ENCODE measurements around the gene SGSM2.

SGSM2 gene

GRCh38 chr17:2368359-2368758 lies 31.1 kb downstream of the SGSM2 start:
- no peak for DNase-seq (ENCODE audit: low spot score)

- no peak for DNase-seq (ENCODE audit: low spot score)
Measured at GRCh38 chr17:2369039-2369438, 31.7 kb downstream of the SGSM2 start.

DNA sequence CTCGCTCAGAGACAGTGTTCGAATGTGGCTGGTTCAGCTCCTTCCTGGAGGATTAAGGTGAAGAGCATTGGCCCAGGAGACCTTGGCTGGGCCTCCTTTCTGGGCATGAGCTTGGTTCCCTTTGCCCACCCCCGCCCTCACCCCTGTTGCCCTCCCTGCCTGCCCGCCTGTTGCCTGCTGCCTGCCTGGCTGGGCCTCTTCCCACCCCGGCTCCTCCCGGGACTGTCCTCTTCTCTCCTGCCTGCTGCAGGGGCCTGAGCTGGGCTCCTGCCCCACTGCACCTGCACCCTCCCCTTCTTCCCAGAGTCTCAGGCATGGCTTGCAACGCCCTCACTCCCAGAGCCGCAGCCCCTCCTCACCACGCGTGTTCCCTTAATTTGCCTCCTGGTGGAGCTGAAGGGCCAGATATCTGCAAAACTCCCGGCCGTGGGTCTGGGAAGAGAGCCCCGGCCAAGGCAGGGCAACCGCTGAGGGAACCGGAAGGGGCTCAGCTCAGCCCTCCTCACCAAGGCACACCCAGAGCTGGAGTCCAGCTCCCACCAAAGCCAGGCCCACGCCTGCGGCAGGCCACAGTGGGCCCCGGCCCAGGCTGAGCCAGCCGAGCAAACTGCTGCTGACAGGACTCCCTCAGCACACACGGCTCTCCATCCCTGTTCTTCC lies 32.4 kb downstream of the SGSM2 start:
- DNase-seq (ENCODE audit: low spot score): no peak

DNA sequence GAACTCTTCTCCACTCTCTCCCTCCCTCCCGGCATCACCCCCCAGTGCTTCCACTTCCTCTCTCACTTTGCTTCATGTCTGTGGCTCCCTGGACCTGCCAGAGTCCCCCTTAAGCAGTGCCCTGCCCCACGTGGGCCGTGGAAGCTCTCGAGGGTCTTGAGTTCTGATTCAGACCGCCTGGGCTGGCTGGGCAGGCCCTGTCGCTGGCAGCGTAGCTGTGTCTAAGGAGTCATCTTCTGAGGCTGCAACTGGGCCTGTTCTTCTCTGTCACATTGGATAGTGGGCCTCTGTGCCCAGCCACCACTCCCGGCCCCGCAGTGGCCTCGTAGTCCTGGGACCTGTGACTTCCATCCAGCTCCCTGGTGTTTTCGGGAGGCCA lies 32.9 kb downstream of the SGSM2 start:
- no peak for DNase-seq (ENCODE audit: low spot score)

GRCh38 chr17:2371183-2372130 lies 34.2 kb downstream of the SGSM2 start:
- DNase-seq (ENCODE audit: low spot score): no peak

DNA sequence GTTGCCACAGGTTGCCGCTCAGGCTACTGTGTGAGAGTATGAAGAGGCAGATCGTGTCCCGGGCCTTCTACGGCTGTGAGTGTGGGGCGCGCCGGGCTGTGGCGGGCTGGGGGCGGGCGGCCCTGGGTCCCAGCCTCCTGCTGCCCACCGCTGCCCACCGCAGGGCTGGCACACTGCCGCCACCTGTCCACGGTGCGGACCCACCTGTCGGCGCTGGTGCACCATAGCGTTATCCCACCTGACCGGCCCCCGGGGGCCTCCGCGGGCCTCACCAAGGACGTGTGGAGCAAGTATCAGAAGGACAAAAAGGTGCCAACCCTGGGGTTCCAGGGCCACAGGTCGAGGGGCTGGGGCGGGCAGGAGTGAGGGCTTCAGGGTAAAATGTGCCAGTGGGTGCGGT lies 34.9 kb downstream of the SGSM2 start:
- DNase-seq (ENCODE audit: low spot score): no peak

DNA sequence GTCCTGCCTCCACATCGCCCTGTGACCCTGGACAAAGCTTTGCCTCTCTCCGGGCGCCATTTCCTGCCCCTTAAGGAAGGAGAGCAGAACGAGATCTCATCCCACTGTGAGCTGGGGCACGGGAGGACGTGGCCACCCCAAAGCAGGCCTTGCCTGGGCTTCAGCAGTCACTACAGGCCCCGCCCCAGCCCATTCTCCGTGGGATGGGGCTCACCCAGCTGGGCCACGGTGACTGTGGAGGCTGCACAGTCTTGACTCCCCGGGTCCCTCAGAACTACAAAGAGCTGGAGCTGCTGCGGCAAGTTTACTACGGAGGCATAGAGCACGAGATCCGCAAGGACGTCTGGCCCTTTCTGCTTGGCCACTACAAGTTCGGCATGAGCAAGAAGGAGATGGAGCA lies 35.4 kb downstream of the SGSM2 start:
- no peak for DNase-seq (ENCODE audit: low spot score)

DNA sequence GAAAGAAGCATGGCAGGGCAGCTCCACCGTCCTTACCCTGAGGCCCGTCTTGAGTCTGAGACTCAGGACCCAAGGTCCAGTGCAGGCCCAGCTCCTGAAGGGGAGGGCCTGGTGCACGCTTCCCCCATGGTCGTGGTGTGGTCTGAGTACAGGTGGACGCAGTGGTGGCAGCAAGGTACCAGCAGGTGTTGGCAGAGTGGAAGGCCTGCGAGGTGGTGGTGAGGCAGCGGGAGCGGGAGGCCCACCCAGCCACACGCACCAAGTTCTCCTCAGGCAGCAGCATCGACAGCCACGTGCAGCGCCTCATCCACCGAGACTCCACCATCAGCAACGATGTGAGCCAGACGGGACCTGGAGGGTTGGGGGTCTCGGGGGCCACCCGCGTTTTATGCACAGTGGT lies 35.9 kb downstream of the SGSM2 start:
- DNase-seq (ENCODE audit: low spot score): no peak

GRCh38 chr17:2374549-2375285 lies 37.4 kb downstream of the SGSM2 start:
- no peak for DNase-seq (ENCODE audit: low spot score)

DNA sequence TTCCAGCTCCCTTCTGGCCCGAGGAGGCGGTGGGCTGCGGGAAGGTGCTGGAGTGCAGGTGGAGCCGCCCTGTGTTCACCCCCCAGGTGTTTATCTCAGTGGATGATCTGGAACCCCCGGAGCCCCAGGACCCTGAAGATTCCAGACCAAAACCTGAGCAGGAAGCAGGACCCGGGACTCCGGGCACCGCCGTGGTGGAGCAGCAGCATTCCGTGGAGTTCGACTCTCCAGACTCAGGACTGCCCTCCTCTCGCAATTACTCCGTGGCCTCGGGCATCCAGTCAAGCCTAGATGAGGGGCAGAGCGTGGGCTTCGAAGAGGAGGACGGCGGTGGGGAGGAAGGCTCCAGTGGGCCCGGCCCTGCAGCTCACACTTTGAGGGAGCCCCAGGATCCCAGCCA lies 38.1 kb downstream of the SGSM2 start:
- DNase-seq (ENCODE audit: low spot score): no peak

DNA sequence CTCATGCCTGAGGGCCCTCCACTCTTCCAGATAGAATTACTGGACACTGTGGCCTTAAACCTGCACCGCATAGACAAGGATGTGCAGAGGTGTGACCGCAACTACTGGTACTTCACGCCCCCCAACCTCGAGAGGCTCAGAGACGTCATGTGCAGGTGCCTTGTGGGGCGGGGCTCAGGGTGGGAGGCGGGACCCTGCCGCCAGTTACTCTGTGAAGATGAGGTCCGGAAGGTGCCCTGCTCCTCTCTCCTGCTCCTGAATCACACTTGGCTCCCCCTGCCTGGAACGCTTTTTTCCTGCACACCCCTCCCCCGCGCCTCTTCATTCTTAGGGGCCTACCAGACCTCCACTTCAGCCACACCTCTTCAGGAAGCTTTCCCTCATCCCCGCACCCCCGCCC lies 38.8 kb downstream of the SGSM2 start:
- DNase-seq (ENCODE audit: low spot score): no peak

DNA sequence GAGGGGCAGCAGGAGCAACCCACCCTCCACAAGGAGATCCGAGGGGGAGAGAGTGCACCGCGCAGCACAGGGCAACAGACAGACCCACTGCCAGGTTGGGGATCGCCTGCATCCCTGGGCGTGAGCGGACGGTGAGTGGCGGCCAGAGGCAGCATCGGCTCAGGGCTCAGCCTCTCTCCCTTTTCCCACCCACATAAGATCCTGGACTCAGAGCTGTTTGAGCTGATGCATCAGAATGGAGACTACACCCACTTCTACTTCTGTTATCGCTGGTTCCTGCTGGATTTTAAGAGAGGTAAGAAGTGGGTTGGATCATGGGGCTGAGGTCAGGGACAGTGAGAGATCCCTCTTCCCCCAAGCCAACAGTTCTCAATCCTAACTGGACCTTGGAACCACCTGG lies 40.4 kb downstream of the SGSM2 start:
- no peak for DNase-seq (ENCODE audit: low spot score)

- DNase-seq (ENCODE audit: low spot score): no peak
Measured at GRCh38 chr17:2378905-2379304, 41.6 kb downstream of the SGSM2 start.

DNA sequence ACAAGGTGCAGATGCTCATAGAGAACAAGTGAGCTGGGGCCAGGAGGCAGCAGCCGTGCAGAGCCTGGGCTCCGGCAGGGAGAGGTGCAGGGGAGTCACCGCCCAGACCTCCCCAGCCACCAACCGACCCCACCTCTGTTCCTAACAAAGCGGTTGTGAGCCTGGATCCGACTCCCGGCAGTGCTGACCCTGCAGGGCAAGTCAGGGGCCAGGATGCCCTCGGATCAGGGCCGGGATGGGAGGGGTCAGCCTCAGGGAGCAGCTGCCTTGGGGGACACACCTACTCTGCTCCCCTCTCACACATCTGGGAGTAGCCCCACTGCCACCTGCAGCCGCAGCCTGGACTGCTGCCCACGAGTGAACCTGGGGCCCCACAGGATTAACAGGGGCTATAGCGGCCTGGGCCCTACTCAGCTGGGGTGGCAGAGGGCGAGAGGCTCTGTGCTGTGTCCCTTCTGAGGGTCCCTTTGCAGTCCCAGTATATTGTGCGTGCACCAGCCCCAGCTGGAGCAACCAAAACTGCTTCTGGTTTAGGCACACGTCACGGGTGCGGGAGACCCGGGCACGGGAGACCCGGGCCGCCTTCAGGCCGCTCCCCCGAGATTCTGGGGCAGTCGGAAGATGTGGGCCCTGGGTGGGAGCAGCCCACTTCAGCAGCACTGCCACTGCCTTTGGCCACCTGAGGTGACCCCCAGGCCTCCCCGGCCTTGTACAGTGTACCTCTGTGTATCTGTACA lies 42.4 kb downstream of the SGSM2 start:
- no peak for DNase-seq (ENCODE audit: low spot score)

DNA sequence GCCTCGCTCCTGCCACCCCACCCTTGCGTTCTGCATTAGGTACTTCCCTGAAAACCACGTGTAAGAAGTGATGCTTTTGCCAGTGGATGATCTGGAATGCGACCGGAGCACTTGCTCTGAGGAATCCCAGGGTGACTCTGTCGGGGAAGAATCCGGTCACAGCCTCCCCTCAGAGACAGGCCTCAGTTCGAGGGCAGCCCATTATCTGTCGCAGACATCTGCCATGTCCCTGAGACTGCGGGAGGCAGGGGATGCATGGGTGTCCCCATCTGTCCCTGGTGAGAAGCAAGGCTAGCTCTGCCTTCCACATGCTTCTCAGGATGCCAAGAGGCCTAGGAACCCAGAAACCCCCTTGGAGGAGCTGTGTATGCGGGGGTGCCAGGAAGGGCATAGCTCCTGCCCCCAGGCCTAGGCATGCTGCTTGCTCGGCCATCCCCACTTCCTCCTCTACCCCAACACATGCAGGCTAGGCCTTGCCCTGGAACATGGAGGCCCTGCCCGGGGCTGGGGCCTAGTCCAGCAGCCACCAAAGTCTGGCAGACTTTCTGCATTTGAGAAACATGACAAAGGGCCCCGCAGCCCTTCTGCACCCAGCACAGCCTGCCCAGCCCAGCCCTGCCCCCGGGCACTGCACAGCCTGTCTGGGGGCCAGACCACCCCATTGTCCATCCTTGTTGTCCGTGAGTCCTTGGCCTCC lies 43.1 kb downstream of the SGSM2 start:
- no peak for DNase-seq (ENCODE audit: low spot score)

- no peak for DNase-seq (ENCODE audit: low spot score)
Measured at GRCh38 chr17:2380950-2381649, 43.8 kb downstream of the SGSM2 start.

DNA sequence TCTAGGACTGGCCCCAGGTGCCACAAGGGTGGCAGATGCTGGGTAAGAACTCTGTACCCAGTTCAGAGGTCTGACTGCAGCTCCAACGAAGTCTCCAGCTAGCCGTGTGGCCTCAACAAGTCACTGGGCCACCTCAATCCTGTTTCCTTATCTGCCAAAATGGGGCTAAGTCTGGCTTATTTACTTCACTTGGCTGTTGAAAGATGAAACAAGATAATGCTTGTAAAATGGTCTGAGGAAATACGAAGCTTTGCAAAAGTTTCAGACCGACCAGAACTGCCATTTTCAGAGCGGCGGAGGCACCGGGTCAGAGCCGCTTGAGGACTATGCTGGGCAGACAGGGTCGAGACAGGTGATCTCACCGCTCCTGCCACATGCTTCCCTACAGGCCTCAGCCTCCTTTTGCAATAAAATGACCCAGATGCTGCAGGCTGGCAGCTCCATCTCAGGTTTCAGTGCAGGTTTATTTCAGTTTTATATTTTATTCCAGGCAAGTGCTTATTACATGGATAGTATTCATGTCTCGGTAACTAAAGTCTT lies 46.4 kb downstream of the SGSM2 start:
- DNase-seq (ENCODE audit: low spot score): no peak

DNA sequence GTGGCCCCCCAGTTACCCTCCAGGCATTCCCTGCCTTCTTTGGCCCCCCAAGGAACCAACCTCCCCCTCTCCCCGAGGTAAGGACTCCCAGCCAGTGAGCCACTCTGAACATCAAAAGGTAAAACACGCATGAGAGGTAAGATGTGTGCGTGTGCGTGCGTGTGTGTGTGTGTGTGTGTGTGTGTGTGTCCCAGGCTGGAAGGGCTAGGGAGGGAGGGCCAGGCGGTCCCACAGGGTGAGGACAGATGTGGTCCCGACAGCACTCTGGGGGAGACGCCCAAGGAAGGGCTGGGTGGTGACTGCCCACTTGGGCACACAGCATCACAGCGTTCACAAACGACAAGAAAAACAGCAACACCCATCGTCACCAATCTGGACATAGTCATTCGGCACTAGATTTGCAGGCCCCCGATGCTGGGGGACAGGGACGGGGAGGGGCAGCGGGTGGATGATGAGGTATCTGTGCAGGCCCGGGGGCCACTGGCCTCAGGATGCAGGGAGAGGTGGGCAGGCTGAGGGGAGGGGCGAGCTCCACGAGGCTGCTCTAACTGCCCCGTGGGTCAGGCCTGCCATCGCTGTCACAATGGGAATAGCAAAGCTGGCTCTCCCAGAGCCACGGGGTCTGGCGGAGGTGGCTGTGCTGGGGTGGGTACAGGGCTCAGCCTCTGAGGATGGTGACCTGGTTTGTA lies 47.3 kb downstream of the SGSM2 start:
- no peak for DNase-seq (ENCODE audit: low spot score)

DNA sequence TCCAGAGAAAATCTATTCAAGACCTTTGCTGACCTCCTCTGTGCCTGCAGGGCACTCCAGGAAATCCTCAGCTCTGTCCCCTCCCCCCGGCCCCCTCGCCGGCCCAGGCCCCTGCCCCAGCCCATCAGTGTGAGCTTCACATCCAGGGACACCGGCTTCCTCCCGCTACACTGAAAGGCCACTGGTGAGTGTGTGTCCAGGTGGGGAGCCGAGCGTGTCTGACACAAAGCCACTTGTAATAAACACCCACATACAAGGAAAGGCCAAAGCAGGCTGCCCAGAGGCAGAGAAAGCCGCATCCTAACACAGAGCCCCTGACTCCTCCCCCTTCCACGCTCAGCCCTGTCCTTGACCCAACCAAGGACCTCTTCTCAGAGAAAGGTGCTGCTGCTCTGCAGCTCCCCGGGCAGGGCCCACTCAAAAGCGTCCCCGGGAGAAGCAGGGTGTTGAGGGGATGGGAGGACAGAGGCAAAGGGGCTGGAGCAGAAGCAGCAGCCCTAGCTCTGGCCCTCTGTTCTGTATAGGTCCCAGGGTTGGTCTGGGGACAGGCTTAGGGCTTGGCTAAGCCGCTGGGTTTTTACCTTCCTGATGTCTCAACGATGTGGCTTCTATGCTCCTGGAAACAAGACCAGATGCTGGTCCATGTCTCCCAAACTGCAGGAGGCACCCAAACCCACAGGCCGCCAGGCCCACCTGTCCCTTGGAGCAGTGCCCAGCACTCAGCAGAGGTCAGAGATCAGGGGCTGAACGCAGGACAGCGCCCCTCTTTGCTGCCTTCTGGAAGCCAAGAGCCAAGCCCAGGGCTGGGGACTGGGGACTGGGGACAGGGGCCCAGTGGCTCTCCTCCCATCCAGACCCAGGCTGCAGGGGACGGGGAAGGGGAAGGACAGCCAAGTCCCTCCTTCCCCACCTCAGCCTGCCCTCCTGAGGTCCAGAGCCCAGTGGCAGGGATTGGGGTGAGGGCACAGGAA lies 48.2 kb downstream of the SGSM2 start:
- no peak for DNase-seq (ENCODE audit: low spot score)

Measured in putamen (tissue), 1 donor.